GM21390 (cell line): Measurements from ENCODE around the gene CNTNAP2.
"Not testable (repeated sequence)": the region's sequence is repeated elsewhere in the genome, so short reads cannot be mapped to it uniquely, and the experiment has no call there.

ENCODE experiments used
- ATAC-seq: cut with Tn5 transposase; IDR thresholded peaks from one replicate; pipeline ENCODE4 v1.9.1; 2021; ENCODE audit not compliant: unreplicated experiment

Gene CNTNAP2

GRCh38 chr7:146146831-146147486, 30.4 kb downstream of the CNTNAP2 start:
- no peak for ATAC-seq

- no peak for ATAC-seq
These were observed 33.6 kb downstream of the CNTNAP2 start for GRCh38 chr7:146150153-146150552.

GRCh38 chr7:146172112-146172511, 55.5 kb downstream of the CNTNAP2 start:
- ATAC-seq = no peak

- no peak for ATAC-seq
These were observed 59.1 kb downstream of the CNTNAP2 start for GRCh38 chr7:146175716-146176115.

GRCh38 chr7:146176860-146177259, 60.3 kb downstream of the CNTNAP2 start:
- no peak for ATAC-seq

GRCh38 chr7:146177301-146177700, 60.7 kb downstream of the CNTNAP2 start:
- ATAC-seq = no peak

- ATAC-seq = no peak
These were observed 69.2 kb downstream of the CNTNAP2 start for GRCh38 chr7:146185844-146186243.

GRCh38 chr7:146191428-146191827, 74.8 kb downstream of the CNTNAP2 start:
- not testable (repeated sequence) for ATAC-seq

GRCh38 chr7:146201945-146202344, 85.3 kb downstream of the CNTNAP2 start:
- ATAC-seq = no peak

GRCh38 chr7:146206270-146206669, 89.7 kb downstream of the CNTNAP2 start:
- ATAC-seq = no peak

GRCh38 chr7:146208492-146208891, 91.9 kb downstream of the CNTNAP2 start:
- no peak for ATAC-seq

GRCh38 chr7:146214842-146215241, 98.2 kb downstream of the CNTNAP2 start:
- no peak for ATAC-seq

GRCh38 chr7:146216396-146217041, 99.9 kb downstream of the CNTNAP2 start:
- no peak for ATAC-seq

- ATAC-seq = no peak
These were observed 107.2 kb downstream of the CNTNAP2 start for GRCh38 chr7:146223851-146224250.

GRCh38 chr7:146232604-146233003, 116.0 kb downstream of the CNTNAP2 start:
- no peak for ATAC-seq

- ATAC-seq = no peak
These were observed 118.6 kb downstream of the CNTNAP2 start for GRCh38 chr7:146235195-146235594.

- ATAC-seq = no peak
These were observed 126.1 kb downstream of the CNTNAP2 start for GRCh38 chr7:146242661-146243060.

GRCh38 chr7:146247991-146248390, 131.4 kb downstream of the CNTNAP2 start:
- ATAC-seq = not testable (repeated sequence)

GRCh38 chr7:146248744-146249143, 132.1 kb downstream of the CNTNAP2 start:
- not testable (repeated sequence) for ATAC-seq

- no peak for ATAC-seq
These were observed 132.7 kb downstream of the CNTNAP2 start for GRCh38 chr7:146249272-146249671.

GRCh38 chr7:146255609-146256008, 139.0 kb downstream of the CNTNAP2 start:
- no peak for ATAC-seq

- no peak for ATAC-seq
These were observed 145.9 kb downstream of the CNTNAP2 start for GRCh38 chr7:146262527-146262926.

GRCh38 chr7:146276888-146277287, 160.3 kb downstream of the CNTNAP2 start:
- ATAC-seq = no peak
